C4-2B (cell line): Measurements from ENCODE around the gene TIFAB.

Source experiments
- H3K27ac ChIP-seq: fragments of 450-650 bp; 2 replicates; pipeline ENCODE4 v1.5.1; 2017
- CTCF ChIP-seq: fragments of 450-650 bp; conservative IDR thresholded peaks from 2 replicates; pipeline ENCODE4 v1.5.1; 2017; ENCODE audit warnings: mild to moderate bottlenecking
- ZFX ChIP-seq: fragments of 450-650 bp; IDR thresholded peaks from 2 replicates; pipeline ENCODE4 v1.6.1; 2017

The TIFAB gene

GRCh38 chr5:135462304-135462703 is 10.2 kb upstream of the TIFAB start:
- H3K27ac ChIP-seq: no peak overlapping the region
- TF ChIP-seq CTCF (peak; percentile 83), ZFX (no peak)

GRCh38 chr5:135461481-135462151 is 9.5 kb upstream of the TIFAB start:
- TF ChIP-seq CTCF (no peak), ZFX (no peak)
- H3K27ac ChIP-seq: no peak overlapping the region

- H3K27ac ChIP-seq: no peak overlapping the region
- TF ChIP-seq ZFX: no peak
- TF ChIP-seq CTCF: no peak
These were observed 8.3 kb upstream of the TIFAB start for GRCh38 chr5:135460246-135461033.

GRCh38 chr5:135458921-135459331 is 6.8 kb upstream of the TIFAB start:
- no peak for TF ChIP-seq ZFX
- TF ChIP-seq CTCF: no peak
- no peak overlapping the region for H3K27ac ChIP-seq

- H3K27ac ChIP-seq: no peak overlapping the region
- TF ChIP-seq ZFX (no peak), CTCF (no peak)
These were observed 6.2 kb upstream of the TIFAB start for GRCh38 chr5:135458356-135458755.

- TF ChIP-seq ZFX: no peak
- TF ChIP-seq CTCF: peak; percentile 97
- no peak overlapping the region for H3K27ac ChIP-seq
These were observed 5.4 kb upstream of the TIFAB start for GRCh38 chr5:135457424-135458071.
